Measurements from ENCODE around the gene ZNF592.
A peak's percentile ranks its signal among the peaks of the same experiment; 100 is the strongest.
"Not testable (repeated sequence)": the region's sequence is repeated elsewhere in the genome, so short reads cannot be mapped to it uniquely, and the experiment has no call there.

The ZNF592 gene

GRCh38 chr15:84749111-84749991 is 959 bp downstream of the ZNF592 start:
- peak; percentile 48 for DNase-seq (ENCODE audit: low read depth)

- DNase-seq (ENCODE audit: low read depth): peak; percentile 27
Observed at GRCh38 chr15:84750583-84751092, 2.2 kb downstream of the ZNF592 start.

GRCh38 chr15:84751721-84752120 is 3.3 kb downstream of the ZNF592 start:
- not testable (repeated sequence) for DNase-seq (ENCODE audit: low read depth)

GRCh38 chr15:84752195-84752594 is 3.8 kb downstream of the ZNF592 start:
- no peak for DNase-seq (ENCODE audit: low read depth)

- no peak for DNase-seq (ENCODE audit: low read depth)
Observed at GRCh38 chr15:84752700-84753099, 4.3 kb downstream of the ZNF592 start.

- not testable (repeated sequence) for DNase-seq (ENCODE audit: low read depth)
Observed at GRCh38 chr15:84754889-84755288, 6.5 kb downstream of the ZNF592 start.

GRCh38 chr15:84755736-84756527 is 7.5 kb downstream of the ZNF592 start:
- DNase-seq (ENCODE audit: low read depth): no peak

GRCh38 chr15:84759018-84759417 is 10.6 kb downstream of the ZNF592 start:
- DNase-seq (ENCODE audit: low read depth): no peak

GRCh38 chr15:84760219-84760618 is 11.8 kb downstream of the ZNF592 start:
- DNase-seq (ENCODE audit: low read depth): no peak

GRCh38 chr15:84761607-84762131 is 13.3 kb downstream of the ZNF592 start:
- DNase-seq (ENCODE audit: low read depth): no peak

- no peak for DNase-seq (ENCODE audit: low read depth)
Observed at GRCh38 chr15:84762840-84763572, 14.6 kb downstream of the ZNF592 start.

- no peak for DNase-seq (ENCODE audit: low read depth)
Observed at GRCh38 chr15:84764585-84764984, 16.2 kb downstream of the ZNF592 start.

- DNase-seq (ENCODE audit: low read depth): no peak
Observed at GRCh38 chr15:84764989-84765388, 16.6 kb downstream of the ZNF592 start.

- no peak for DNase-seq (ENCODE audit: low read depth)
Observed at GRCh38 chr15:84765675-84766074, 17.3 kb downstream of the ZNF592 start.

- DNase-seq (ENCODE audit: low read depth): no peak
Observed at GRCh38 chr15:84766461-84767035, 18.2 kb downstream of the ZNF592 start.

- no peak for DNase-seq (ENCODE audit: low read depth)
Observed at GRCh38 chr15:84772031-84772430, 23.6 kb downstream of the ZNF592 start.

GRCh38 chr15:84772467-84772866 is 24.1 kb downstream of the ZNF592 start:
- no peak for DNase-seq (ENCODE audit: low read depth)

GRCh38 chr15:84773716-84774115 is 25.3 kb downstream of the ZNF592 start:
- no peak for DNase-seq (ENCODE audit: low read depth)

- DNase-seq (ENCODE audit: low read depth): no peak
Observed at GRCh38 chr15:84775867-84776449, 27.6 kb downstream of the ZNF592 start.

GRCh38 chr15:84778194-84778593 is 29.8 kb downstream of the ZNF592 start:
- no peak for DNase-seq (ENCODE audit: low read depth)

- no peak for DNase-seq (ENCODE audit: low read depth)
Observed at GRCh38 chr15:84780492-84780891, 32.1 kb downstream of the ZNF592 start.

All from CMK (cell line).